Measurements from ENCODE around the gene RIT1. TPM values are rescaled to one million over a fixed set of nuclear protein-coding genes. Genes with fewer than 3 reads are reported as not detected.

RIT1 gene
- total and polyA plus RNA-seq, 3 donors from 2014 or later = 25.7 to 31.1 (median 26.1) TPM

DNA sequence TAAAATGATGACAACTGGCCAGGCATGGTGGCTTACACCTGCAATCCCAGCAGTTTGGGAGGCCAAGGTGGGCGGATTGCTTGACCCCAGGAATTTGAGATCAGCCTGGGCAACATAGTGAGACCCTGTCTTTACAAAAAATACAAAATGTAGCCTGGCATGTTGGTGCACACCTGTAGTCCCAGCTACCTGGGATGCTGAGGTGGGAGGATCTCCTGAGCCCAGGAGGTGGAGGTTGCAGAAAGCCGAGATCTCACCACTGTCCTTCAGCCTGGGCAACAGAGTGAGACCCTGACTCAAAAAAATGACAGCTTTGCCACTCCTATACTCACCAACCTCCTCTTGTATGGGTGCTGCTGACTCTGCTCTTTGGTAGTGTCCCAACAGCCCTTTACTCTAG is 33.2 kb downstream of the RIT1 start:
- Histone ChIP-seq H3K27me3 (no peaks in the 10 kb centered on the region), H3K4me1 (no peaks in the 10 kb centered on the region), H3K4me3 (no peak overlapping the region), H3K27ac (no peak overlapping the region), H3K9me3 (no peaks in the 10 kb centered on the region), H3K36me3 (ENCODE audit: low read depth, missing control alignments) (no peaks in the 10 kb centered on the region)
- WGBS, 2 donors = 76 to 92% methylated on average over 2 of the region's 2 CpGs
- intact Hi-C loops (cut with DNase I; ENCODE audit: low total_unique reads) = no loop called here
- TF ChIP-seq POLR2A (IDR thresholded peaks at IDR 0.05) = no peak
- TF ChIP-seq, protein P1, sequence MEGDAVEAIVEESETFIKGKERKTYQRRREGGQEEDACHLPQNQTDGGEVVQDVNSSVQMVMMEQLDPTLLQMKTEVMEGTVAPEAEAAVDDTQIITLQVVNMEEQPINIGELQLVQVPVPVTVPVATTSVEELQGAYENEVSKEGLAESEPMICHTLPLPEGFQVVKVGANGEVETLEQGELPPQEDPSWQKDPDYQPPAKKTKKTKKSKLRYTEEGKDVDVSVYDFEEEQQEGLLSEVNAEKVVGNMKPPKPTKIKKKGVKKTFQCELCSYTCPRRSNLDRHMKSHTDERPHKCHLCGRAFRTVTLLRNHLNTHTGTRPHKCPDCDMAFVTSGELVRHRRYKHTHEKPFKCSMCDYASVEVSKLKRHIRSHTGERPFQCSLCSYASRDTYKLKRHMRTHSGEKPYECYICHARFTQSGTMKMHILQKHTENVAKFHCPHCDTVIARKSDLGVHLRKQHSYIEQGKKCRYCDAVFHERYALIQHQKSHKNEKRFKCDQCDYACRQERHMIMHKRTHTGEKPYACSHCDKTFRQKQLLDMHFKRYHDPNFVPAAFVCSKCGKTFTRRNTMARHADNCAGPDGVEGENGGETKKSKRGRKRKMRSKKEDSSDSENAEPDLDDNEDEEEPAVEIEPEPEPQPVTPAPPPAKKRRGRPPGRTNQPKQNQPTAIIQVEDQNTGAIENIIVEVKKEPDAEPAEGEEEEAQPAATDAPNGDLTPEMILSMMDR (IDR thresholded peaks at IDR 0.05) = no peak
- no peak for DNase-seq

DNA sequence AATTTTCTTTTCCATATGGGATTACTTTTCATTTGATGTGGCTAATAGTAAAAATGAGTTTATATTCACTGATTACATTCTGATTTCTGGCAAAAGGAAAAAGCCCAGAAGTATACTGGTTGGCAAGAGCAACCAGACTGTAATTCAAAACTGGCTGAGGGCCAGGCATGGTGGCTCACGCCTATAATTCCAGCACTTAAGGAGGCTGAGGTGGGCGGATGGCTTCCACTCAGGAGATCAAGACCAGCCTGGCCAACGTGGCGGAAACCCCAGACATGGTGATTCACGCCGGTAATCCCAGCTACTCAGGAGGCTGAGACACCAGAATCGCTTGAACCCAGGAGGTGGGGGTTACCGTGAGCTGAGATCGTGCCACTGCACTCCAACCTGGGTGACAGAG is 37.3 kb downstream of the RIT1 start:
- Histone ChIP-seq H3K27me3 (no peaks in the 10 kb centered on the region), H3K27ac (no peak overlapping the region), H3K4me1 (peaks cover 25% of the 10 kb centered on the region), H3K36me3 (ENCODE audit: low read depth, missing control alignments) (no peaks in the 10 kb centered on the region), H3K4me3 (no peak overlapping the region), H3K9me3 (no peaks in the 10 kb centered on the region)
- 85 to 94% methylated on average over 9 of the region's 9 CpGs for WGBS, 2 donors
- DNase-seq = no peak
- intact Hi-C loops (cut with DNase I; ENCODE audit: low total_unique reads) = no loop called here
- TF ChIP-seq POLR2A (IDR thresholded peaks at IDR 0.05) = no peak
- TF ChIP-seq, protein P1 (IDR thresholded peaks at IDR 0.05) = no peak

DNA sequence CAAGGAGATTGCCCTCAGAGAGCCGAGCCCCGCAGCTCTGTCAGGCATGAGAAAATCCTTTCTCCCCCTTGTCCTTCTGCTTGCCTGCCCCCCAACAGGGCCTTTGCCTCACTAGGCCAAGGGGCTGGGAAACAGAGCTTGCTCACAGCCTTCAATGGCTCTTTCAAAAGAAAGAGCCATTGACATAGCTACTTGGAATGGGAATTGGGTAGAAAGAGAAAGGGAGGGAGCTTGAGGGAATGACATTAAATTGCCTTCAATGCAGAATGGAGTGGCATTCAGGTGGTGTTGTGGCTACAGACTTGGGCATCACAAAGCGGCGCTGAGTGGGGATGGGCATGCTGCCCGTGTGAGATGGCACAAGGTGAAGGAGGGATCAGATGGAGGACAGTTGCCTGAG is 38.6 kb downstream of the RIT1 start:
- intact Hi-C loops (cut with DNase I; ENCODE audit: low total_unique reads) = no loop called here
- no peaks in the 10 kb centered on the region for H3K9me3 ChIP-seq
- 90% methylated on average over 5 of the region's 5 CpGs for WGBS, 2 donors
- no peaks in the 10 kb centered on the region for H3K27me3 ChIP-seq
- no peak overlapping the region for H3K27ac ChIP-seq
- TF ChIP-seq POLR2A (IDR thresholded peaks at IDR 0.05) = no peak
- TF ChIP-seq, protein P1 (IDR thresholded peaks at IDR 0.05) = no peak
- H3K36me3 ChIP-seq (ENCODE audit: low read depth, missing control alignments) = no peaks in the 10 kb centered on the region
- H3K4me1 ChIP-seq = peaks cover 25% of the 10 kb centered on the region
- no peak for DNase-seq
- no peak overlapping the region for H3K4me3 ChIP-seq

DNA sequence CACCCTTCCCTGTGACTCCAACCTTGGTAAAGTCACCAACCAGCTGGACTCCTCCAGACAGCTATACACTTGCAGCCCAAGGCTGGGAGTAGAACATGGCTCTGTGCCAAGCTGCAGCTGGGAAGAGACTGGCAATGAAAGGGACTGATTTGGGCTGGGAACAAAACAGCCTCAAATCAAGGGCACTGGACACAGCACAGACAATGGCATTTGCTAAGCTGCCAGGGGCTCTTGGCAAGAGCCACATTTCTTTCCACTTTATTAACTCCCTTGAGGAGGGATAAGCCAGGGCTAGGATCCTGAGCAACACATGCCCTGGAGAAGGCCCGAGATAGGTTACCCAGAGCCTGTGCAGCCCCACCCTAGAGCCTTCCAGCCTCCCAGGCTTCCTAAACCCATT is 39.8 kb downstream of the RIT1 start:
- TF ChIP-seq, protein P1 (IDR thresholded peaks at IDR 0.05) = no peak
- no peak for TF ChIP-seq POLR2A (IDR thresholded peaks at IDR 0.05)
- DNase-seq = peak; percentile 89
- H3K27me3 ChIP-seq = no peaks in the 10 kb centered on the region
- intact Hi-C loops (cut with DNase I; ENCODE audit: low total_unique reads) = no loop called here
- H3K4me3 ChIP-seq = no peak overlapping the region
- no peaks in the 10 kb centered on the region for H3K9me3 ChIP-seq
- peaks cover 25% of the 10 kb centered on the region for H3K4me1 ChIP-seq
- peak overlapping the region; percentile 5 to 9 for H3K27ac ChIP-seq
- WGBS, 2 donors = 22 to 56% methylated on average over 1 of the region's 1 CpG
- no peaks in the 10 kb centered on the region for H3K36me3 ChIP-seq (ENCODE audit: low read depth, missing control alignments)

DNA sequence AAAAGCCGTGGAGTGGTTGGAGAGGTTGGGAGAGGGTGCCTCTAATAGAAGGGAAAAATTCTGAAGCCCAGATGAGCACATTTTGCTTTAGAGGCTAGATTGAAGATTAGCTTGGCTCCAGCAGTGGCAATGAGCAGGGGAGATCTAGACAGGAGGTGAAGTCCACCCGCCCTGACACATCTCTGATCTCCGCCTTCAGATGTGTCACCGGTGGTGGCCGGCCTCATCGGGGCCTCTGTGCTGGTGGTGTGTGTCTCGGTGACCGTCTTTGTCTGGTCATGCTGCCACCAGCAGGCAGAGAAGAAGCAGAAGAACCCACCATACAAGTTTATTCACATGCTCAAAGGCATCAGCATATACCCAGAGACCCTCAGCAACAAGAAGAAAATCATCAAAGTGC is 43.4 kb downstream of the RIT1 start:
- 94 to 95% methylated on average over 8 of the region's 8 CpGs for WGBS, 2 donors
- intact Hi-C loops (cut with DNase I; ENCODE audit: low total_unique reads) = no loop called here
- H3K27ac ChIP-seq = no peak overlapping the region
- peaks cover 25% of the 10 kb centered on the region for H3K4me1 ChIP-seq
- H3K4me3 ChIP-seq = no peak overlapping the region
- no peak for DNase-seq
- H3K27me3 ChIP-seq = no peaks in the 10 kb centered on the region
- no peak for TF ChIP-seq POLR2A (IDR thresholded peaks at IDR 0.05)
- H3K9me3 ChIP-seq = no peaks in the 10 kb centered on the region
- H3K36me3 ChIP-seq (ENCODE audit: low read depth, missing control alignments) = no peaks in the 10 kb centered on the region

Data from testis (tissue), 3 donors.